Gastrocnemius medialis (tissue), 4 donors: Measurements from ENCODE around the gene STARD13. TPM values are rescaled to one million over a fixed set of nuclear protein-coding genes. Genes with fewer than 3 reads are reported as not detected.

ENCODE experiments used
- ATAC-seq, 2 donors: fragments of 150-250 bp; one replicate each; pipeline ENCODE4 v1.9.1; 2016
- DNase-seq, 2 donors: peaks; one replicate each; pipeline ENCODE4 v3.0.0-alpha.2; 2019
- H3K27ac ChIP-seq, 4 donors: fragments of 200-600 bp; sonication (generic); 1 replicate in 1 of 4; 2 replicates in 3 of 4; pipeline ENCODE4 v1.5.1; 2016 to 2018; ENCODE audit warnings: mild to moderate bottlenecking in 2 of 4, moderate library complexity in 1 of 4
- H3K27me3 ChIP-seq, 3 donors: fragments of 200-600 bp; sonication (generic) in 2 of 3; 1 replicate in 1 of 3; 2 replicates in 2 of 3; pipeline versions ENCODE4 v1.5.1 to v1.6.0; 2016 to 2019; ENCODE audit warnings: mild to moderate bottlenecking in 1 of 3, moderate library complexity in 1 of 3
- H3K36me3 ChIP-seq, 2 donors: fragments of 200-600 bp; sonication (generic) in 1 of 2; one replicate each; pipeline ENCODE4 v1.5.1; 2017 to 2018
- H3K4me1 ChIP-seq, 2 donors: fragments of 200-600 bp; sonication (generic) in 1 of 2; one replicate each; pipeline ENCODE4 v1.5.1; 2016 to 2017; ENCODE audit warnings: mild to moderate bottlenecking in 2 of 2
- H3K4me3 ChIP-seq, 4 donors: fragments of 200-600 bp; sonication (generic) in 3 of 4; 1 replicate in 1 of 4; 2 replicates in 3 of 4; pipeline ENCODE4 v1.5.1; 2016 to 2019; ENCODE audit warnings: mild to moderate bottlenecking in 2 of 4
- H3K9me3 ChIP-seq, 3 donors: fragments of 200-600 bp; sonication (generic) in 2 of 3; 1 replicate in 1 of 3; 2 replicates in 2 of 3; pipeline ENCODE4 v1.5.1; 2016 to 2019
- CTCF ChIP-seq, 5 experiments: fragments of 450-650 bp in 3 of 5; fragments of 200-600 bp in 2 of 5; sonication (generic) in 2 of 5; IDR thresholded peaks in 4 of 5; conservative IDR thresholded peaks in 1 of 5; 1 replicate in 4 of 5; 2 replicates in 1 of 5; pipeline ENCODE4 v1.5.1; 2016 to 2019; ENCODE audit warnings: antibody characterized with exemption in 5 of 5, mild to moderate bottlenecking in 3 of 5, moderate library complexity in 3 of 5
- POLR2A ChIP-seq, 2 donors: fragments of 450-650 bp; IDR thresholded peaks; one replicate each; pipeline ENCODE4 v1.6.1; 2017; ENCODE audit warnings: antibody characterized with exemption in 2 of 2, mild to moderate bottlenecking in 2 of 2, moderate library complexity in 2 of 2
- in situ Hi-C, 4 donors: fragments of 200-750 bp; cut with MboI; loops; one replicate each; pipeline versions ENCODE4 v1.15.0 to v1.8.0; 2017; ENCODE audit warnings: low sequenced_read_pairs in 4 of 4
- intact Hi-C: fragments of 100-400 bp; cut with DNase I; formaldehyde crosslinking; loops from one replicate; pipeline ENCODE4 v1.15.1; 2023; ENCODE audit warnings: low total_unique reads
- total RNA-seq, 4 donors: library from RNA; depleted of rRNA; stranded (reverse); fragments of >200 nt; gene quantifications; one replicate each; pipeline versions ENCODE4 v1.1.0 to v1.2.3, GENCODE V29; 2016

STARD13 gene
- total RNA-seq, 4 donors from 2014 or later: 7.7 to 19.3 (median 12.0) TPM

DNA sequence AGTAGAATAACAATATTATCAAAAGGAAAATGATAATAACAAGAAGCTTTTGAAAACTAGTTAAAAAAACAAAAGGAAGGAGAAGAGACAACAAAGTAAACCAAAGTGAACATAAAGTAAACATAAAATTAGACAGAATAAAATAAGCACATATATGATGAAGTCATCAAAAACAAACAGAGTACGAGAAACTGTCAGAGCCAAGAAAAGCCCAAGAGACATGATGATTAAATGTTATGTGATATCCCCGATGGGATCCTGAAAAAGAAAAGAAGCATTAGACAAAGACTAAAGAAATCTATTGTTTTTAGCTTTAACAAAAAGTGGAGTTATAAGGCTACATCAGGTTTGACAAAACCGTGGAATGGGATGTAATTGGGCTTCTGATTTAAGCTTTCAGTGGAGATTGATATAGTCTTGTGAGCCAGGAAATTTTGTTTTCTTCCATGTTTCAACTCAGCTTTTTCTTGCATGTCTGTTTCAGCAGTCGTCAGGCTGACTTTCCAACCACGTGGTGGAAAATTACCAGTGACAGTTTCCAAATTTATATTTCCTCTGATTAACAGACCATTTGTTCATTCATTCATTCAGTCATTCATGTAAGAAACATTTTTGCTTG is 204.5 kb downstream of the STARD13 start:
- in situ Hi-C loops (no loop called here), intact Hi-C loops (no loop called here)

GRCh38 chr13:33079960-33080359 is 205.6 kb downstream of the STARD13 start:
- no peaks in the 10 kb centered on the region for H3K36me3 ChIP-seq
- intact Hi-C loops: no loop called here
- no peak for DNase-seq
- H3K4me3 ChIP-seq: no peak overlapping the region
- H3K9me3 ChIP-seq: no peaks in the 10 kb centered on the region
- TF ChIP-seq POLR2A (IDR thresholded peaks at IDR 0.05) (no peak), CTCF (IDR thresholded peaks at IDR 0.05 in 4 of 5, conservative IDR thresholded peaks at IDR 0.05 in 1 of 5) (no peak)
- H3K27ac ChIP-seq: no peak overlapping the region
- no peak for ATAC-seq
- H3K27me3 ChIP-seq: no peaks in the 10 kb centered on the region
- in situ Hi-C loops: no loop called here
- H3K4me1 ChIP-seq: peaks cover 0 to 4% of the 10 kb centered on the region in 2 donors

More for the DNA sequence above, 204.5 kb downstream of the STARD13 start:
- no peak for DNase-seq
- Histone ChIP-seq H3K4me1 (peaks cover 0 to 4% of the 10 kb centered on the region in 2 donors), H3K36me3 (no peaks in the 10 kb centered on the region), H3K9me3 (no peaks in the 10 kb centered on the region), H3K4me3 (no peak overlapping the region), H3K27me3 (no peaks in the 10 kb centered on the region), H3K27ac (no peak overlapping the region)
- no peak for ATAC-seq
- TF ChIP-seq CTCF (IDR thresholded peaks at IDR 0.05 in 4 of 5, conservative IDR thresholded peaks at IDR 0.05 in 1 of 5) (no peak), POLR2A (IDR thresholded peaks at IDR 0.05) (no peak)

GRCh38 chr13:33078263-33078662 is 207.3 kb downstream of the STARD13 start:
- ATAC-seq: peak; percentile 78 to 98
- no peaks in the 10 kb centered on the region for H3K36me3 ChIP-seq

GRCh38 chr13:33076001-33076992 is 209.3 kb downstream of the STARD13 start:
- H3K27me3 ChIP-seq: no peaks in the 10 kb centered on the region
- H3K36me3 ChIP-seq: no peaks in the 10 kb centered on the region
- in situ Hi-C loops (no loop called here), intact Hi-C loops (no loop called here)
- ATAC-seq: no peak
- DNase-seq: no peak
- no peak overlapping the region for H3K27ac ChIP-seq
- no peak for TF ChIP-seq POLR2A (IDR thresholded peaks at IDR 0.05)
- no peak for TF ChIP-seq CTCF (IDR thresholded peaks at IDR 0.05 in 4 of 5, conservative IDR thresholded peaks at IDR 0.05 in 1 of 5)
- H3K4me1 ChIP-seq: peaks cover 0 to 4% of the 10 kb centered on the region in 2 donors
- no peak overlapping the region for H3K4me3 ChIP-seq
- no peaks in the 10 kb centered on the region for H3K9me3 ChIP-seq

More at GRCh38 chr13:33078263-33078662, 207.3 kb downstream of the STARD13 start:
- TF ChIP-seq POLR2A (IDR thresholded peaks at IDR 0.05) (no peak), CTCF (IDR thresholded peaks at IDR 0.05 in 4 of 5, conservative IDR thresholded peaks at IDR 0.05 in 1 of 5) (no peak)
- no peaks in the 10 kb centered on the region for H3K9me3 ChIP-seq
- intact Hi-C loops (no loop called here), in situ Hi-C loops (no loop called here)
- H3K4me1 ChIP-seq: peaks cover 0 to 4% of the 10 kb centered on the region in 2 donors
- H3K27me3 ChIP-seq: no peaks in the 10 kb centered on the region
- peak; percentile 61 to 77 for DNase-seq
- no peak overlapping the region for H3K4me3 ChIP-seq
- H3K27ac ChIP-seq: peak overlapping the region in 1 of 4 donors; percentile 7
